Hepatocyte (in vitro differentiated cells): ENCODE results near the gene PPP1R14B. TPM values are rescaled to one million over a fixed set of nuclear protein-coding genes. Genes with fewer than 3 reads are reported as not detected.

ENCODE experiments used
- DNase-seq: peaks from one replicate; pipeline ENCODE4 v3.0.0-alpha.2; 2016; ENCODE audit warnings: low spot score
- H2AFZ ChIP-seq: fragments of 200-600 bp; sonication (generic); 2 replicates; pipeline ENCODE4 v1.6.0; 2016; ENCODE audit warnings: antibody characterized with exemption, mild to moderate bottlenecking
- H3K27ac ChIP-seq: fragments of 200-600 bp; sonication (generic); 2 replicates; pipeline ENCODE4 v1.5.1; 2016; ENCODE audit warnings: mild to moderate bottlenecking
- H3K27me3 ChIP-seq: fragments of 200-600 bp; sonication (generic); 2 replicates; pipeline ENCODE4 v1.6.1; 2016
- H3K36me3 ChIP-seq: fragments of 200-600 bp; sonication (generic); replicated peaks from 2 replicates; pipeline ENCODE4 v1.5.1; 2016; ENCODE audit warnings: low read depth; ENCODE audit not compliant: insufficient read depth
- H3K4me1 ChIP-seq: fragments of 200-600 bp; sonication (generic); 2 replicates; pipeline ENCODE4 v1.5.1; 2016; ENCODE audit warnings: mild to moderate bottlenecking, moderate library complexity; ENCODE audit not compliant: insufficient read depth
- H3K4me2 ChIP-seq: fragments of 200-600 bp; sonication (generic); 2 replicates; pipeline ENCODE4 v1.6.0; 2016
- H3K4me3 ChIP-seq: fragments of 200-600 bp; sonication (generic); 2 replicates; pipeline ENCODE4 v1.5.1; 2016; ENCODE audit warnings: mild to moderate bottlenecking
- H3K79me2 ChIP-seq: fragments of 200-600 bp; sonication (generic); 2 replicates; pipeline ENCODE4 v1.6.0; 2017; ENCODE audit warnings: mild to moderate bottlenecking
- H3K9me2 ChIP-seq: fragments of 200-600 bp; sonication (generic); replicated peaks from 2 replicates; pipeline ENCODE4 v1.6.0; 2017; ENCODE audit warnings: mild to moderate bottlenecking; ENCODE audit not compliant: insufficient read depth
- H3K9me3 ChIP-seq: fragments of 200-600 bp; sonication (generic); 2 replicates; pipeline ENCODE4 v1.5.1; 2016; ENCODE audit warnings: low read depth, mild to moderate bottlenecking
- H4K20me1 ChIP-seq: fragments of 200-600 bp; sonication (generic); 2 replicates; pipeline ENCODE4 v1.6.0; 2016; ENCODE audit warnings: mild to moderate bottlenecking; ENCODE audit not compliant: insufficient read depth, poor library complexity, severe bottlenecking
- EZH2 ChIP-seq: fragments of 200-600 bp; sonication (generic); IDR thresholded peaks from 2 replicates; pipeline ENCODE4 v1.6.1; 2016; ENCODE audit warnings: antibody characterized with exemption, mild to moderate bottlenecking, borderline replicate concordance
- EZH2phosphoT487 ChIP-seq: fragments of 200-600 bp; sonication (generic); IDR thresholded peaks from one replicate; pipeline ENCODE4 v1.6.1; 2018; ENCODE audit warnings: antibody characterized with exemption, mild to moderate bottlenecking, low read depth, moderate library complexity; ENCODE audit not compliant: unreplicated experiment, severe bottlenecking
- WGBS: methylation state at CpG from one replicate; pipeline ENCODE4 v1.1.6; 2016; ENCODE audit warnings: low lambda C conversion rate; ENCODE audit errors: missing lambda C conversion rate; 5-methylcytosine and 5-hydroxymethylcytosine counted together
- polyA plus RNA-seq: library from polyadenylated mRNA; unstranded; fragments of >200 nt; fragmentation: Nextera tagmentation; extraction: Ambion mirVana; gene quantifications from 2 replicates; pipeline ENCODE4 v1.2.1, GENCODE V29; 2016
- total RNA-seq: library from RNA; depleted of rRNA; stranded (reverse); fragments of >200 nt; gene quantifications from 2 replicates; pipeline ENCODE4 v1.2.3, GENCODE V29; 2014
- TF ChIP-seq, protein P1 (sequence below): fragments of 200-600 bp; sonication (generic); IDR thresholded peaks from 2 replicates; pipeline ENCODE4 v1.5.1; 2016; ENCODE audit warnings: antibody characterized with exemption, mild to moderate bottlenecking; ENCODE audit not compliant: poor library complexity

Gene PPP1R14B
- total and polyA plus RNA-seq, 2 experiments from 2014 or later: 86.8 to 229 TPM

DNA sequence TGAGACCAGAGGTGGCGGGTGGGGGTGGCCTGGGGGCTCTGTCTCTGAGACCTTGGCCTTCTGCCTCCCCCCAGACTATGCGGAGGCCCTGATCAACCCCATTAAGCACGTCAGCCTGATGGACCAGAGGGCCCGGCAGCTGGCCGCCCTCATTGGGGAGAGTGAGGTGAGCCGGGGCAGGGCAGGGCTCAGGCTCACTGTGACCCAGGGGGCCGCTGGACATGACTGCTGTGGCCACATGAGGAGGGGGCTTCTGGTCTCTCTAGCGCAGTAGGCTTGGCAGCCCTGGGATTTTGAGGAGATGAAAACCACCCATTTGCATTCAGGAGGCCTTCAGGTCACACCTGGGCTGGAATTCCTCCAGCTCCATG, 17.2 kb upstream of the PPP1R14B start:
- H2AFZ ChIP-seq: no peak overlapping the region
- no peak overlapping the region for H3K27ac ChIP-seq
- no peak overlapping the region for H3K4me3 ChIP-seq
- DNase-seq: no peak
- no peaks in the 10 kb centered on the region for H3K79me2 ChIP-seq
- WGBS: 89% methylated on average over 7 of the region's 8 CpGs
- peaks cover 11% of the 10 kb centered on the region for H3K4me1 ChIP-seq
- TF ChIP-seq EZH2phosphoT487: no peak
- TF ChIP-seq EZH2: no peak
- TF ChIP-seq, protein P1, sequence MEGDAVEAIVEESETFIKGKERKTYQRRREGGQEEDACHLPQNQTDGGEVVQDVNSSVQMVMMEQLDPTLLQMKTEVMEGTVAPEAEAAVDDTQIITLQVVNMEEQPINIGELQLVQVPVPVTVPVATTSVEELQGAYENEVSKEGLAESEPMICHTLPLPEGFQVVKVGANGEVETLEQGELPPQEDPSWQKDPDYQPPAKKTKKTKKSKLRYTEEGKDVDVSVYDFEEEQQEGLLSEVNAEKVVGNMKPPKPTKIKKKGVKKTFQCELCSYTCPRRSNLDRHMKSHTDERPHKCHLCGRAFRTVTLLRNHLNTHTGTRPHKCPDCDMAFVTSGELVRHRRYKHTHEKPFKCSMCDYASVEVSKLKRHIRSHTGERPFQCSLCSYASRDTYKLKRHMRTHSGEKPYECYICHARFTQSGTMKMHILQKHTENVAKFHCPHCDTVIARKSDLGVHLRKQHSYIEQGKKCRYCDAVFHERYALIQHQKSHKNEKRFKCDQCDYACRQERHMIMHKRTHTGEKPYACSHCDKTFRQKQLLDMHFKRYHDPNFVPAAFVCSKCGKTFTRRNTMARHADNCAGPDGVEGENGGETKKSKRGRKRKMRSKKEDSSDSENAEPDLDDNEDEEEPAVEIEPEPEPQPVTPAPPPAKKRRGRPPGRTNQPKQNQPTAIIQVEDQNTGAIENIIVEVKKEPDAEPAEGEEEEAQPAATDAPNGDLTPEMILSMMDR: no peak
- no peak overlapping the region for H3K4me2 ChIP-seq
- H3K36me3 ChIP-seq: no peaks in the 10 kb centered on the region
- no peaks in the 10 kb centered on the region for H3K9me2 ChIP-seq
- no peaks in the 10 kb centered on the region for H3K9me3 ChIP-seq
- no peaks in the 10 kb centered on the region for H3K27me3 ChIP-seq
- H4K20me1 ChIP-seq: no peaks in the 10 kb centered on the region

GRCh38 chr11:64263021-64263946, 16.5 kb upstream of the PPP1R14B start:
- H4K20me1 ChIP-seq: no peaks in the 10 kb centered on the region
- no peaks in the 10 kb centered on the region for H3K36me3 ChIP-seq
- H3K4me3 ChIP-seq: no peak overlapping the region
- no peak overlapping the region for H3K27ac ChIP-seq
- no peak overlapping the region for H2AFZ ChIP-seq
- no peaks in the 10 kb centered on the region for H3K79me2 ChIP-seq
- DNase-seq: no peak
- H3K9me2 ChIP-seq: no peaks in the 10 kb centered on the region
- no peak overlapping the region for H3K4me2 ChIP-seq
- 84% methylated on average over 29 of the region's 29 CpGs for WGBS
- H3K4me1 ChIP-seq: peaks cover 5% of the 10 kb centered on the region
- TF ChIP-seq EZH2: no peak
- TF ChIP-seq EZH2phosphoT487: no peak
- TF ChIP-seq, protein P1: no peak
- H3K27me3 ChIP-seq: no peaks in the 10 kb centered on the region
- no peaks in the 10 kb centered on the region for H3K9me3 ChIP-seq

GRCh38 chr11:64262271-64263002, 15.7 kb upstream of the PPP1R14B start:
- Histone ChIP-seq H3K27ac (no peak overlapping the region), H4K20me1 (no peaks in the 10 kb centered on the region), H3K79me2 (no peaks in the 10 kb centered on the region), H3K9me3 (no peaks in the 10 kb centered on the region), H3K4me3 (no peak overlapping the region), H2AFZ (no peak overlapping the region), H3K4me1 (no peaks in the 10 kb centered on the region), H3K4me2 (no peak overlapping the region), H3K27me3 (no peaks in the 10 kb centered on the region), H3K36me3 (no peaks in the 10 kb centered on the region), H3K9me2 (no peaks in the 10 kb centered on the region)
- TF ChIP-seq EZH2phosphoT487 (no peak), EZH2 (no peak)
- TF ChIP-seq, protein P1: no peak
- 97% methylated on average over 41 of the region's 42 CpGs for WGBS
- no peak for DNase-seq
